ENCODE results near the gene EPS8L1. TPM values are rescaled to one million over a fixed set of nuclear protein-coding genes. Genes with fewer than 3 reads are reported as not detected.

The EPS8L1 gene
- total RNA-seq, 1 donor from 2014 or later = 375 TPM

DNA sequence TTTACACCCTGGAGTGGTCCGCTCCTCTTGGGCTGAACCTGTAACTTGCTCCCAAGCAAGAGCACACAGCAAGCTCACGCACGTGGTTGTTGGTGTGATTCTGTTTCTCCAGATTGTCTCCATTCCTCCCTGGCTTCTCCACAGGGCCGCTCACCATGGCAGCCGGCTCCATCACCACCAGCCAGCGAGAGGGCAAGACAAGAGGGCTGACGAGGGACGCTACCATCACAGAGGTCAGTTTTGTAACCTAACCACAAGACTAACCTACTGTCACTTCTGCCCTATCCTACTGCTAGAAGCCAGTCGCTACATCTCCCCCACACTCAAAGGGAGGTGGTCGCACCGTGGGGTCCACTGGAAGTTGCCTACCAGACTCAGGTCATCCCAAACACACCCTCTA, 33.0 kb upstream of the EPS8L1 start:
- no peak overlapping the region for H3K4me3 Mint-ChIP-seq
- H3K36me3 Mint-ChIP-seq = peaks cover 22% of the 10 kb centered on the region
- TF ChIP-seq, protein P1, sequence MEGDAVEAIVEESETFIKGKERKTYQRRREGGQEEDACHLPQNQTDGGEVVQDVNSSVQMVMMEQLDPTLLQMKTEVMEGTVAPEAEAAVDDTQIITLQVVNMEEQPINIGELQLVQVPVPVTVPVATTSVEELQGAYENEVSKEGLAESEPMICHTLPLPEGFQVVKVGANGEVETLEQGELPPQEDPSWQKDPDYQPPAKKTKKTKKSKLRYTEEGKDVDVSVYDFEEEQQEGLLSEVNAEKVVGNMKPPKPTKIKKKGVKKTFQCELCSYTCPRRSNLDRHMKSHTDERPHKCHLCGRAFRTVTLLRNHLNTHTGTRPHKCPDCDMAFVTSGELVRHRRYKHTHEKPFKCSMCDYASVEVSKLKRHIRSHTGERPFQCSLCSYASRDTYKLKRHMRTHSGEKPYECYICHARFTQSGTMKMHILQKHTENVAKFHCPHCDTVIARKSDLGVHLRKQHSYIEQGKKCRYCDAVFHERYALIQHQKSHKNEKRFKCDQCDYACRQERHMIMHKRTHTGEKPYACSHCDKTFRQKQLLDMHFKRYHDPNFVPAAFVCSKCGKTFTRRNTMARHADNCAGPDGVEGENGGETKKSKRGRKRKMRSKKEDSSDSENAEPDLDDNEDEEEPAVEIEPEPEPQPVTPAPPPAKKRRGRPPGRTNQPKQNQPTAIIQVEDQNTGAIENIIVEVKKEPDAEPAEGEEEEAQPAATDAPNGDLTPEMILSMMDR (IDR thresholded peaks at IDR 0.05; ENCODE audit: unreplicated experiment) = no peak
- no peaks in the 10 kb centered on the region for H3K9me3 Mint-ChIP-seq
- H3K27me3 Mint-ChIP-seq (ENCODE audit: low read depth) = no peaks in the 10 kb centered on the region
- DNase-seq (ENCODE audit: low spot score in 2 of 2, unreplicated experiment in 2 of 2) = no peak
- peak overlapping the region; percentile 75 for H3K27ac Mint-ChIP-seq
- peaks cover 2% of the 10 kb centered on the region for H3K4me1 Mint-ChIP-seq

GRCh38 chr19:55044286-55044685, 31.4 kb upstream of the EPS8L1 start:
- Mint-ChIP-seq H3K27me3 (ENCODE audit: low read depth) (no peaks in the 10 kb centered on the region), H3K36me3 (peaks cover 34% of the 10 kb centered on the region), H3K4me3 (no peak overlapping the region), H3K27ac (no peak overlapping the region), H3K9me3 (no peaks in the 10 kb centered on the region), H3K4me1 (peaks cover 2% of the 10 kb centered on the region)
- TF ChIP-seq, protein P1 (IDR thresholded peaks at IDR 0.05; ENCODE audit: unreplicated experiment) = no peak
- DNase-seq (ENCODE audit: low spot score in 2 of 2, unreplicated experiment in 2 of 2) = no peak

DNA sequence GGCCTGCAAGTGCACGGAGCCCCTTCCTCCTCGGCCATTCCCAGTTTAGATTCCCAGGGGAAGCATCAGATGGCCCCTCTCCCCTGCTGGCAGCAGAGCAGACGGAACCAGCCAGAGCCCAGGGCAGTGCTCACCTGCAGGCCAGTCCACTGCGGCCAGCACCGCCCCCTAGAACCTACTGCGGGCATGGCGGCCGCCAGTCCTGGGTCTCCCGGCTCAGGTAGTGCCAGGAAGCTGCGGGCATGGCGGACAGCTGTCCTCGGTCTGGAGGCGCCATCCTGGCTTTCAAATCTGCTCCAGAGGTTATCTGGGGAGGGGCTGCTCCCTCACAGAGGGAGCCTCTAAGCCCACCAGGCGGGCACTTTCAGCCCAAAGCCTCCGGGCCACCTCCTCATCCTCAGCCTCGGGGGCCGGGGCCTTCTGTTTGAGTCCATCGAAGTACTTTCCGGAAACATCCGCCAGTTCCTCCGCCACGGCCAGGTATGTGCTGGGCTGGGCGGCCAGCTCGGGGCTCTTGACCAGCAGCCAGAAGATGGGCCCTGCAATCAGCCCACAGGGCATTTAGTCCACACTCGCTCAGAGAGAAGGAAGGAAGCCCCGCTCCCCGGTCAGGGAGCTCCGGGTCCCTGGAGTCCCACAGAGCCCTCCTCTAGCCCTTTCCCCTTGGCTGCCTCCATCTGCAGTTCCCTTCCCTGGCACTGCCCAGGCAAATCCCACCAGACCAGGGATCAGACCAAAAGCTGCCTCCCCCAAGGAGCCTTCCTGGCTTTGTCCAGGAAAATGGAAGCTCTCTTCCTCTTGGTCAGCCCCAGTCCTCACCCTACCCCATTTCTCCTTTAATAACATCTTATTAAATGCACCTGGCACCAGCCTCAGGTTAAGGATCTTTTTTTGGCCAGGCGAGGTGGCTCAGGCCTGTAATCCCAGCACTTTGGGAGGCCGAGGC, 30.6 kb upstream of the EPS8L1 start:
- no peak for DNase-seq (ENCODE audit: low spot score in 2 of 2, unreplicated experiment in 2 of 2)
- Mint-ChIP-seq H3K27me3 (ENCODE audit: low read depth) (no peaks in the 10 kb centered on the region), H3K36me3 (peaks cover 31% of the 10 kb centered on the region), H3K4me3 (no peak overlapping the region), H3K9me3 (no peaks in the 10 kb centered on the region), H3K4me1 (peaks cover 2% of the 10 kb centered on the region), H3K27ac (no peak overlapping the region)
- TF ChIP-seq, protein P1 (IDR thresholded peaks at IDR 0.05; ENCODE audit: unreplicated experiment) = no peak

DNA sequence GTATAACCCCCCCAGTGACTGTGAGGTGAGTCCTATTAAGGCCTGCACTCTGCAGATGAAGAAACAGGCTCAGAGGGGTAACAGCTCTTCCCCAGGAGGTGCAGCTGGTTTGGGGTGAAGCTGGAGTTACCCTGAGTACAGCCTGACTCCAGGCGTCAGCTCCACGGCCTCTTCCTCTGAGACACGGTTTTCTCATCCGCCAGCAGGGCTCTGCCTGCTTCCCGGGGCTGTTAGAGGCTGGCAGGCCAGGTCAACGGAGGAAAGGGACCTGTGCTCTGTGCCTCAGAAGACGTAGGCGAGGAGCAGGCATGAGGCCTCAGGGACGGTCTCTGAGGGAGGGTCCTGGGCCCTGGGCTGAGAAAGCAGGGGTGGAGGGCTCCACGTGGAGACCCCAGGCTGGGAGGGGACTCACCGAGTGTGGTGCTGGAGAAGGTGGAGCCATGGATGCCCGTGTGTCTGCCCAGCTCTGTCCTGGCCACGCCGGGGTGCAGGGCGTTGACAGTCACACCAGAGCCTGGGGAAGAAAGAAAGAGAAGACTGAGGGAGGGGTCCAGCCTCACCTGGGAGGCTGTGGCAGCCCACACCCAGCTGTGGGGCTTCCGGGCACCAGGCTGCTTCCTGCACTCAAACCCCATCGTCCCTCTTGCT, 28.6 kb upstream of the EPS8L1 start:
- H3K4me3 Mint-ChIP-seq = no peak overlapping the region
- no peak overlapping the region for H3K27ac Mint-ChIP-seq
- no peak for DNase-seq (ENCODE audit: low spot score in 2 of 2, unreplicated experiment in 2 of 2)
- TF ChIP-seq, protein P1 (IDR thresholded peaks at IDR 0.05; ENCODE audit: unreplicated experiment) = no peak
- H3K4me1 Mint-ChIP-seq = peaks cover under 1% of the 10 kb centered on the region
- no peaks in the 10 kb centered on the region for H3K27me3 Mint-ChIP-seq (ENCODE audit: low read depth)
- no peaks in the 10 kb centered on the region for H3K9me3 Mint-ChIP-seq
- H3K36me3 Mint-ChIP-seq = peaks cover 38% of the 10 kb centered on the region

GRCh38 chr19:55047951-55048350, 27.7 kb upstream of the EPS8L1 start:
- TF ChIP-seq, protein P1 (IDR thresholded peaks at IDR 0.05; ENCODE audit: unreplicated experiment) = no peak
- Mint-ChIP-seq H3K9me3 (no peaks in the 10 kb centered on the region), H3K36me3 (peaks cover 39% of the 10 kb centered on the region)

More at GRCh38 chr19:55047951-55048350, 27.7 kb upstream of the EPS8L1 start:
- Mint-ChIP-seq H3K27me3 (ENCODE audit: low read depth) (no peaks in the 10 kb centered on the region), H3K27ac (no peak overlapping the region), H3K4me3 (no peak overlapping the region), H3K4me1 (no peaks in the 10 kb centered on the region)
- no peak for DNase-seq (ENCODE audit: low spot score in 2 of 2, unreplicated experiment in 2 of 2)
